Measurements from ENCODE around the gene ELOA.

ELOA gene

GRCh38 chr1:23709229-23709628, 34.0 kb upstream of the ELOA start:
- no peak for TF ChIP-seq RAD21 (IDR thresholded peaks at IDR 0.05; ENCODE audit: low read depth)
- no peak for TF ChIP-seq EP300 (IDR thresholded peaks at IDR 0.05; ENCODE audit: borderline replicate concordance)
- no peak for TF ChIP-seq CREB1 (IDR thresholded peaks at IDR 0.05; ENCODE audit: low read depth)
- TF ChIP-seq CEBPB (IDR thresholded peaks at IDR 0.05) = no peak
- TF ChIP-seq TEAD4 (IDR thresholded peaks at IDR 0.05) = no peak
- TF ChIP-seq EGR1 (IDR thresholded peaks at IDR 0.05) = no peak

- TF ChIP-seq RAD21 (IDR thresholded peaks at IDR 0.05; ENCODE audit: low read depth) = peak; percentile 32
- no peak for TF ChIP-seq USF1 (IDR thresholded peaks at IDR 0.05)
These were observed 24.8 kb upstream of the ELOA start for GRCh38 chr1:23718482-23718881.

GRCh38 chr1:23719162-23719820, 24.0 kb upstream of the ELOA start:
- TF ChIP-seq FOXM1 (IDR thresholded peaks at IDR 0.05; ENCODE audit: borderline replicate concordance, low read depth) (no peak), USF1 (IDR thresholded peaks at IDR 0.05) (no peak), CREB1 (IDR thresholded peaks at IDR 0.05; ENCODE audit: low read depth) (no peak), REST (IDR thresholded peaks at IDR 0.05; ENCODE audit: low read depth) (no peak), TAF1 (IDR thresholded peaks at IDR 0.05; ENCODE audit: low read depth) (no peak), RAD21 (IDR thresholded peaks at IDR 0.05; ENCODE audit: low read depth) (no peak), MAX (IDR thresholded peaks at IDR 0.05) (no peak), TEAD4 (IDR thresholded peaks at IDR 0.05) (no peak), NFIC (IDR thresholded peaks at IDR 0.05) (no peak), EGR1 (IDR thresholded peaks at IDR 0.05) (no peak), CEBPB (IDR thresholded peaks at IDR 0.05) (no peak), YY1 (IDR thresholded peaks at IDR 0.05; ENCODE audit: low read depth) (no peak), EP300 (IDR thresholded peaks at IDR 0.05; ENCODE audit: borderline replicate concordance) (no peak), TCF12 (IDR thresholded peaks at IDR 0.05; ENCODE audit: low read depth) (no peak)

- TF ChIP-seq RAD21 (IDR thresholded peaks at IDR 0.05; ENCODE audit: low read depth) = no peak
- TF ChIP-seq MAX (IDR thresholded peaks at IDR 0.05) = no peak
- TF ChIP-seq ZBTB7A (IDR thresholded peaks at IDR 0.05; ENCODE audit: low read depth) = no peak
These were observed 22.8 kb upstream of the ELOA start for GRCh38 chr1:23720256-23720995.

GRCh38 chr1:23722652-23723051, 20.6 kb upstream of the ELOA start:
- TF ChIP-seq USF1 (IDR thresholded peaks at IDR 0.05) = no peak
- no peak for TF ChIP-seq REST (IDR thresholded peaks at IDR 0.05; ENCODE audit: low read depth)
- TF ChIP-seq CREB1 (IDR thresholded peaks at IDR 0.05; ENCODE audit: low read depth) = no peak
- TF ChIP-seq TAF1 (IDR thresholded peaks at IDR 0.05; ENCODE audit: low read depth) = no peak
- TF ChIP-seq EP300 (IDR thresholded peaks at IDR 0.05; ENCODE audit: borderline replicate concordance) = no peak
- TF ChIP-seq FOXM1 (IDR thresholded peaks at IDR 0.05; ENCODE audit: borderline replicate concordance, low read depth) = no peak
- TF ChIP-seq MAX (IDR thresholded peaks at IDR 0.05) = no peak
- TF ChIP-seq NFIC (IDR thresholded peaks at IDR 0.05) = no peak
- no peak for TF ChIP-seq EGR1 (IDR thresholded peaks at IDR 0.05)
- TF ChIP-seq RAD21 (IDR thresholded peaks at IDR 0.05; ENCODE audit: low read depth) = no peak
- no peak for TF ChIP-seq TEAD4 (IDR thresholded peaks at IDR 0.05)
- TF ChIP-seq ZBTB7A (IDR thresholded peaks at IDR 0.05; ENCODE audit: low read depth) = no peak
- no peak for TF ChIP-seq TCF12 (IDR thresholded peaks at IDR 0.05; ENCODE audit: low read depth)
- TF ChIP-seq YY1 (IDR thresholded peaks at IDR 0.05; ENCODE audit: low read depth) = no peak
- no peak for TF ChIP-seq CEBPB (IDR thresholded peaks at IDR 0.05)
